Mucosa of descending colon (tissue), 3 donors: ENCODE results near the gene PRKAR1B. TPM values are rescaled to one million over a fixed set of nuclear protein-coding genes. Genes with fewer than 3 reads are reported as not detected.

Source experiments
- ATAC-seq: fragments of 200-7000 bp; cut with Tn5 transposase; one replicate; pipeline ENCODE4 v1.9.1; 2020; ENCODE audit warnings: mild to moderate bottlenecking, moderate library complexity
- DNase-seq, 3 donors: peaks; one replicate each; pipeline ENCODE4 v3.0.0-alpha.2; 2020
- H3K36me3 ChIP-seq: fragments of 200-600 bp; one replicate; pipeline ENCODE4 v1.8.0; 2021; ENCODE audit warnings: low read depth, mild to moderate bottlenecking
- H3K4me1 ChIP-seq: fragments of 200-600 bp; one replicate; pipeline ENCODE4 v1.8.0; 2021; ENCODE audit warnings: low read depth, mild to moderate bottlenecking
- H3K4me3 ChIP-seq: fragments of 200-600 bp; one replicate; pipeline ENCODE4 v1.8.0; 2021; ENCODE audit warnings: mild to moderate bottlenecking
- H3K9me3 ChIP-seq: fragments of 200-600 bp; one replicate; pipeline ENCODE4 v1.8.0; 2021; ENCODE audit warnings: mild to moderate bottlenecking
- CTCF ChIP-seq: fragments of 200-600 bp; IDR thresholded peaks from one replicate; pipeline ENCODE4 v1.8.0; 2022; ENCODE audit warnings: antibody characterized with exemption, mild to moderate bottlenecking
- intact Hi-C, 2 donors: fragments of 100-400 bp; cut with DNase I in 1 of 2; cut with micrococcal nuclease in 1 of 2; formaldehyde crosslinking; loops; one replicate each; pipeline versions ENCODE4 v1.11.0 to v1.11.1; 2022; cut with DNase I, micrococcal nuclease
- total RNA-seq, 3 donors: library from RNA; stranded (reverse); fragmentation: NEBNext Ultra II Directional in 2 of 3; extraction: Animal tissue kit (Norgen Biotek cat#: 25700) in 2 of 3; gene quantifications; one replicate each; pipeline versions ENCODE4 v1.2.1 to v1.2.4, GENCODE V29; 2021 to 2023
- donor health status: DM: no; HTN: no; CAD: no; lungs with moderate emphysema.
- donor health status: DM: no; HTN: no; CAD: no.
- donor health status: DM: no; HTN: yes; CAD: no.

PRKAR1B gene
- total RNA-seq, 3 donors from 2014 or later, result 10.1 to 24.5 (median 24.4) TPM

DNA sequence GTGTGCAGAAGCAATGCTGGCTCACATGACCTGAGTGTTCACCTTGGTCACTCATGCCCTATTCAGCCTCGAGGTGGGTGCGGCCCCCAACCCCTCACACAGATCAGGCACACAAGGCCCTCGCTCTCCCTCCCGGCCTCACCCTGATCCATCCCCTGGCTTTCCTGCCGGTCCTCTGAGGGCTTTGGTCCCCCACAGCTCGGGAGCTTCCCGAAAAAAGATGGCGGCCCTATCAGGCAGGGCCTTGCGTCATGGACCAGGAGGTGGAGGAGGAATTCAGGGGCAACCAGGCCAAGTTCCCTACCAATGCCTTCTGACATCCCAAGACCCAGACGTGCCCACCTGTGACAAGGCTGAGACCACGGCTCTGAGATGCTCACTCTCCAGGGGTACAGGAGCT is 44.3 kb downstream of the PRKAR1B start:
- DNase-seq (peak in 2 of 3 donors; percentile 9 to 27), ATAC-seq (no peak)
- Histone ChIP-seq H3K4me1 (no peaks in the 10 kb centered on the region), H3K4me3 (no peak overlapping the region), H3K9me3 (peaks cover 14% of the 10 kb centered on the region), H3K36me3 (no peaks in the 10 kb centered on the region)
- no peak for TF ChIP-seq CTCF
- intact Hi-C loops, result no loop called here

GRCh38 chr7:681551-682307 is 45.4 kb downstream of the PRKAR1B start:
- no peaks in the 10 kb centered on the region for H3K4me1 ChIP-seq
- H3K4me3 ChIP-seq, result no peak overlapping the region
- intact Hi-C loops, result no loop called here
- TF ChIP-seq CTCF, result no peak
- peaks cover 14% of the 10 kb centered on the region for H3K9me3 ChIP-seq
- ATAC-seq, result no peak
- DNase-seq, result peak in 2 of 3 donors; percentile 3 to 13
- no peaks in the 10 kb centered on the region for H3K36me3 ChIP-seq

- no peaks in the 10 kb centered on the region for H3K36me3 ChIP-seq
- ATAC-seq (no peak), DNase-seq (peak in 2 of 3 donors; percentile 7 to 31)
- peaks cover 3% of the 10 kb centered on the region for H3K9me3 ChIP-seq
- no peak overlapping the region for H3K4me3 ChIP-seq
- no peak for TF ChIP-seq CTCF
- H3K4me1 ChIP-seq, result no peaks in the 10 kb centered on the region
- intact Hi-C loops, result no loop called here
Observed at GRCh38 chr7:680411-681127, 46.5 kb downstream of the PRKAR1B start.

- no peaks in the 10 kb centered on the region for H3K4me1 ChIP-seq
- H3K4me3 ChIP-seq, result no peak overlapping the region
- no peaks in the 10 kb centered on the region for H3K9me3 ChIP-seq
- ATAC-seq (no peak), DNase-seq (peak in 1 of 3 donors; percentile 38)
- H3K36me3 ChIP-seq, result no peaks in the 10 kb centered on the region
- intact Hi-C loops, result no loop called here
- no peak for TF ChIP-seq CTCF
Observed at GRCh38 chr7:676972-677385, 50.1 kb downstream of the PRKAR1B start.

GRCh38 chr7:676246-676971 is 50.7 kb downstream of the PRKAR1B start:
- H3K36me3 ChIP-seq, result no peaks in the 10 kb centered on the region
- TF ChIP-seq CTCF, result no peak
- H3K4me3 ChIP-seq, result no peak overlapping the region
- no peaks in the 10 kb centered on the region for H3K9me3 ChIP-seq
- no peak for ATAC-seq
- no peaks in the 10 kb centered on the region for H3K4me1 ChIP-seq
- peak in 1 of 3 donors; percentile 8 for DNase-seq
- intact Hi-C loops, result no loop called here
